Stimulated activated effector memory CD8-positive, alpha-beta T cell treated with anti-CD3 and anti-CD28 coated beads, Interleukin-12 subunit alpha, Interleukin-12 subunit beta, amount 100 ng/mL, for 72 hours (primary cell): Measurements from ENCODE around the gene SALL4.
"Not testable (repeated sequence)": the region's sequence is repeated elsewhere in the genome, so short reads cannot be mapped to it uniquely, and the experiment has no call there.

Experiments
- ATAC-seq: fragments of 150-1000 bp; cut with Tn5 transposase; 2 replicates; pipeline ENCODE4 v1.10.0; 2021
- DNase-seq, 2 donors: peaks; one replicate each; pipeline ENCODE4 v3.0.0; 2021 to 2022; ENCODE audit warnings: low spot score in 2 of 2
- H3K27ac Mint-ChIP-seq: one replicate; pipeline ENCODE4 v1.8.0; 2022; ENCODE audit warnings: mild to moderate bottlenecking, mixed read lengths
- H3K36me3 Mint-ChIP-seq: one replicate; pipeline ENCODE4 v1.8.0; 2022; ENCODE audit warnings: mild to moderate bottlenecking, mixed read lengths
- H3K4me1 Mint-ChIP-seq: one replicate; pipeline ENCODE4 v1.8.0; 2022; ENCODE audit warnings: mixed read lengths
- H3K4me3 Mint-ChIP-seq: one replicate; pipeline ENCODE4 v1.8.0; 2022; ENCODE audit warnings: mild to moderate bottlenecking, mixed read lengths
- H3K9me3 Mint-ChIP-seq: one replicate; pipeline ENCODE4 v1.8.0; 2022; ENCODE audit warnings: mixed read lengths

The SALL4 gene

DNA sequence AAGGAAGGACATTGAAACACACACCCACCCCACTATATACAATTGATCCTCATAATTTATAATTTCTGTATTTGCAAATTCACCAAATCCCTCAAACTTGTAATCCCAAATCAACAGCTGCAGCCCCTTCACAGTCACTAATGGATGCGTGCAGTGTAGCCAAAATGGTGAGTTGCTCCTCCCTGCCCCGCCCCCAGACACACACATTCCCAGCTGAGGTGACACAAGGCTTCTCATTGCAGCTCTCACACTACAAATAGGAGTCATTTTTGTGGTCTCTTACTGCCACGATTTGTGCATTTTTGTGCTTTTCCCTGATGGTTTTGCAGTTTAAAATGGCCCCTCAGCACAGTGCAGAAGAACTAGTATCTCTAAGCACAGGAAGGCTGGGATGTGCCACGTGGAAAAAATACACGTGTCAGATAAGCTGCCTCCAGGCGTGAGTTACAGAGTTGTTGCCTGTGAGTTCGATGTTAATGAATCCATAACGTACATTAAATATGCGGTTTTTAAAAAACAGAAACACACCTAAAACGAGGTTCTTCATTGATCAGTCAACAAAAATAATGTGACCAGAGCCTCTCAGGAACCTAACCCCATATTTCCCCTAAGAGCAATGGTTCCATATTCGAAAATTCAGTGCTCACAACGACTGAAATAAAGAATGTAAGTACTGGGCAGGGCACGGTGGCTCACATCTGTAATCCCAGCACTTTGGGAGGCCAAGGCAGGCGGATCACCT is 42.4 kb downstream of the SALL4 start:
- H3K36me3 Mint-ChIP-seq = no peaks in the 10 kb centered on the region
- H3K4me3 Mint-ChIP-seq = no peak overlapping the region

DNA sequence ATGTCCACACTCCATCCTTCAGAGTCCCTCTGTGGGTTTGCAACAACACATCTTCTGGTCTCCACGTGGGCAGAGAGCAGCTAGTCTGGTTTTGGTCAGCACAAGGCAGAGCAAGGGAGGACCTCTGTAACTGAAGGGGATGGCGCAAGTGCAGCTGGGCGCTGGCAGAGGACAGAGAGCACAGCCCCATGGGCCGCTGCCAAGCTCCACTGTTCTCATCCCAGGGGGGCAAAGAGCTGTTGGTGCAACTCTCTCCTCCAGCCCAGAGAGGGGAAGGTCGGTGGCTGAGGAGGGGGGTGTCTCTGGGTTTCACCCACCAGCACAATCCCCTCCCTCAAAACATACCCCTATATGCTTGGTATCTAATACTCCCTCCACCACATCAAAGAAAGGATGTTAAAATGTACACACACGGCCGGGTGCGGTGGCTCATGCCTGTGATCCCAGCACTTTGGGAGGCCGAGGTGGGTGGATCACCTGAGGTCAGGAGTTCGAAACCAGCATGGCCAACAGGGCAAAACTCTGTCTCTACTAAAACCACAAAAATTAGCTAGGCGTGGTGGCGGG is 43.3 kb downstream of the SALL4 start:
- H3K36me3 Mint-ChIP-seq = no peaks in the 10 kb centered on the region
- no peaks in the 10 kb centered on the region for H3K9me3 Mint-ChIP-seq
- no peak overlapping the region for H3K27ac Mint-ChIP-seq
- DNase-seq (no peak), ATAC-seq (no peak)
- H3K4me3 Mint-ChIP-seq = no peak overlapping the region
- H3K4me1 Mint-ChIP-seq = peaks cover 7% of the 10 kb centered on the region

More for the DNA sequence above, 42.4 kb downstream of the SALL4 start:
- DNase-seq (no peak), ATAC-seq (no peak)
- H3K9me3 Mint-ChIP-seq = no peaks in the 10 kb centered on the region
- H3K27ac Mint-ChIP-seq = no peak overlapping the region
- H3K4me1 Mint-ChIP-seq = peaks cover 7% of the 10 kb centered on the region

DNA sequence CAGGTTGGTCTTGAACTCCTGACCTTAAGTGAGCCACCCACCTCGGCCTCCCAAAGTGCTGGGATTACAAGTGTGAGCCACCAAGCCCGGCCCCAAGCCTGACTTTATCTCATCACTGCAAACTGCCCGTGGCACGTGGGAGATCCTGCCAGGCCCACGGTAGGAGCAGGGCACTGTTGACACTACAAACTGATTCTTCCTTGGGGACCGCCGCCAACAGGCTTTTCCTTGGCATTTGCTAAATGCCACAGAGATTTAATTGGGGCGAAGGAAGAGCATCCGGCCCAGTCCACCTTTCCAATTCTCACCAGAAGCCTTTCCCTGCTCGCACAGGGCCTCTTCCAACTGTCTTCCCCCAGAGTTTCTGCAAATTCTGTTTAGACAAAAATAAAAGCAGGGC is 45.1 kb downstream of the SALL4 start:
- peaks cover 7% of the 10 kb centered on the region for H3K4me1 Mint-ChIP-seq
- H3K36me3 Mint-ChIP-seq = no peaks in the 10 kb centered on the region
- H3K4me3 Mint-ChIP-seq = no peak overlapping the region
- DNase-seq (no peak), ATAC-seq (no peak)
- H3K9me3 Mint-ChIP-seq = no peaks in the 10 kb centered on the region
- no peak overlapping the region for H3K27ac Mint-ChIP-seq

DNA sequence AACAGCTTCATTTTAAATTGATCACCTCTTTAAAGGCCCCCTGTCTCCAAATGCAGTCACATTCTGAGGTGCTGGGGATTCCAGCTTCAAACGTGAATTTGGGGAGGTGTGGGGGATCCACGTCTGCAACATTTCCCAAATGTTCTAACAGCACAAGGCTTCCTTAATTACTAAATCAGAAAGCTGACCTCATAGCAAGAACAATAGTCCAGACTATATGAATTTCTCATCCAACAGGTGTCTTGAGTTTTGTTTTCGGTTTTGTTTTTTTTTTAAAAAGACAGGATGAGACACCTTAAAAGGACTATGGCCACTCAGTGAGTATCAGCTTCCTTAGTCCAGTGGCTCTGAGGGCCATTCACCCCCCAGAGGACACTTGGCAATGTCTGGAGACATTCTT is 45.7 kb downstream of the SALL4 start:
- H3K4me1 Mint-ChIP-seq = peaks cover 7% of the 10 kb centered on the region
- ATAC-seq (no peak), DNase-seq (no peak)
- H3K27ac Mint-ChIP-seq = peak overlapping the region; percentile 76
- no peaks in the 10 kb centered on the region for H3K36me3 Mint-ChIP-seq
- H3K9me3 Mint-ChIP-seq = no peaks in the 10 kb centered on the region
- no peak overlapping the region for H3K4me3 Mint-ChIP-seq

DNA sequence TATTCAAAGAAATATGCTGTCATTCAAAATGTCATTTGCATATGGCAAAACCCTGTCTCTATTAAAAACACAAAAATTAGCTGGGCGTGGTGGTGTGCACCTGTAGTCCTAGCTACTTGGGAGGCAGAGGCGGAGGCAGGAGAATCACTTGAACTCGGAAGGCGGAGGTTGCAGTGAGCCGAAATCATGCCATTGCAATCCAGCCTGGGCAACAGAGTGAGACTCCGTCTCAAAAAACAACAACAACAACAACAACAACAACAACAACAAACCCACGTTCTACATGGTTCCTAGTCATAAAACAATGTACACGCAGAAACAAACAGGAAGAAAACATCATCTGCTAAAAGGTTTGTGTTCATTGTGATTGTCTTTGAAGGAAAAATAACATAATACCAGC is 49.1 kb downstream of the SALL4 start:
- H3K9me3 Mint-ChIP-seq, H3K36me3 Mint-ChIP-seq, DNase-seq, ATAC-seq, H3K4me3 Mint-ChIP-seq, H3K27ac Mint-ChIP-seq: not testable (repeated sequence)
- H3K4me1 Mint-ChIP-seq = peaks cover 18% of the 10 kb centered on the region

DNA sequence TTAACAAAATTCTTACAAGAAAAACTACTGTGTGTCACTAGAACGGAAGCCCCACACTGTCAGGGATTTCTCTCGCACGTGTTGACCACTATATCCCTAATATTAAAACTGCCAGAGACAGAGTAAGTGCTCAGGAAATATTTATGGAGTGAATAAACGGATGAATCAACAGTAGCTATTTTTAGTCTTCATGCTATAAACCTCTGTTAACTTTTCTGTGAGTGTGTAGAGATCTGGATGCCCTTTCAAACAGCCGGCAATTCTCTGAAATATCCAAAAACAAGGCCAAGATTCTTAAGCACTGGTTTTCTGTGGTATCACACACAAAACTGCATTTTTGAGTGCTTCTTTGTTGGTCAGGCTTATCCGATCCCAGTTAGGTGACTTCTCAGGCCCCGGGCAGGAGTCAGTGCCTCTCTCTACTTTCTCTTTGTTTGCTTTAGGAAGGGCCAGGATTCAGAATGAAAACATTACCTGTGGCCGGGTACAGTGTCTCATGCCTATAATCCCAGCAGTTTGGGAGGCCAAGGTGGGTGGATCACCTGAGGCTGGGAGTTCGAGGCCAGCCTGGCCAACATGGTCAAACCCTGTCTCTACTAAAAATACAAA is 49.9 kb downstream of the SALL4 start:
- no peak for ATAC-seq
- no peak overlapping the region for H3K4me3 Mint-ChIP-seq
- H3K9me3 Mint-ChIP-seq = no peaks in the 10 kb centered on the region
- H3K4me1 Mint-ChIP-seq = peaks cover 18% of the 10 kb centered on the region
- no peak for DNase-seq
- no peaks in the 10 kb centered on the region for H3K36me3 Mint-ChIP-seq
- no peak overlapping the region for H3K27ac Mint-ChIP-seq

DNA sequence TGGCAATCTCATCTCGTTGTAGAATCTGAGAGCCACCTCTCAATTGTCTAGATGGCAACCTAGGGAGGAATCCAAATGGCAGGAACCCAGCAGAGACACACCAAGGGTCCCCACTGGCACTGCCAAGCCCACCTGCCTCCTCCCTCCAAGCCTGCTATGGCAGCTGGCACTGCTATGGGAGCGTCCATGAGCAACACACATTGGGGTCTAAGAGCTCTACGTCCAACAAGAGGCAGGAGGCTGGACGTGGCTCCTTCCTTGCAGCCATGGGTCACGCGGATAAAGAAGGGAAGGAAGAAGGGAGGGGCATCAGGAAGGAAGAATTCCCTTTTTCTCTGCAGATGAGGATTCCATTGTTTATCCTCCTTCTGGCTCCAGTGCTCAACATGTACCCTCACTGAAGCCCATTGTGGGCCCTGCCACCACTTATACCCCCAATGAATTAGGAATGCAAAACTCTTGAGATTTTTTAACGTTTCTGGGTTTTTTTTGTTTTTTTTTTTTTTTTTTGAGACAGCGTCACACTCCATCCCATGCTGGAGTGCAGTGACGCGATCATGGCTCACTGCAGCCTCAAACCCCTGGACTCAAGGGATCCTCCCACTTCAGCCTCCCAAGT is 51.4 kb downstream of the SALL4 start:
- Mint-ChIP-seq H3K36me3 (no peaks in the 10 kb centered on the region), H3K4me3 (no peak overlapping the region), H3K27ac (peak overlapping the region; percentile 21), H3K4me1 (peaks cover 11% of the 10 kb centered on the region), H3K9me3 (no peaks in the 10 kb centered on the region)
- ATAC-seq (no peak), DNase-seq (no peak)

DNA sequence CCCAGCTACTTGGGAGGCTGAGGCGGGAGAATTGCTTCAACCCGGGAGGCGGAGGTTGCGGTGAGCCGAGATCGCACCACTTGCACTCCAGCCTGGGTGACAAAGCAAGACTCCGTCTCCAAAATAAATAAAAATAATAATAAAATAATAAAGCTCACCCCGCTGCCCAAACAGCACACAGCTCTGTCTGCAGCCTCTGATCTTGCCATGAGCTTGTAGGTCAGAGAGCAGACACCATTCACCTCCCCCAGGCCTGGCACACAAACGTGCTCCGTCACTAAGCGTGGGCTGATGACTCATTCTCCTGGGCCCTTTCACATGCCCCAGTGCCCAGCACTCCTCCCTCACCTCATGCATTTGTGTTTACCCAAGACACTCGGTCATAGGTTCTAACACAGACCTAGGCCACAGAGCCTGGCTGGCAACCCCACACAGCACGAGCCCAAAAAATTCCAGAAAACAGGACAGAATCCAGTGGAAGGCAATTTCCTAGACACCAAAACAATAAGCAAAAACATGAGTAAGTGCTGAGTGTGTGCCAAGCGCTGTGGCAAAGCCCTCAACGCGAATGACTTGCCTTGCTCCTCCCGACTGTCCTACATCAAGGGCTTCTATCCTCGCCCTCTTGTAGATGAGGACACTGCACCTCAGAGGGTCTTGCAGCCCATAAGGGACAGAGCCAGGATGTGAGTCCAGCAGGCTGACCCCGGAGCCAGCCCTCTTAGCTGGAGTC is 52.1 kb downstream of the SALL4 start:
- H3K9me3 Mint-ChIP-seq = no peaks in the 10 kb centered on the region
- peaks cover 11% of the 10 kb centered on the region for H3K4me1 Mint-ChIP-seq
- H3K36me3 Mint-ChIP-seq = no peaks in the 10 kb centered on the region
- ATAC-seq = peak; percentile 98
- DNase-seq = peak; percentile 15 to 52
- H3K27ac Mint-ChIP-seq = peak overlapping the region; percentile 21
- H3K4me3 Mint-ChIP-seq = no peak overlapping the region

DNA sequence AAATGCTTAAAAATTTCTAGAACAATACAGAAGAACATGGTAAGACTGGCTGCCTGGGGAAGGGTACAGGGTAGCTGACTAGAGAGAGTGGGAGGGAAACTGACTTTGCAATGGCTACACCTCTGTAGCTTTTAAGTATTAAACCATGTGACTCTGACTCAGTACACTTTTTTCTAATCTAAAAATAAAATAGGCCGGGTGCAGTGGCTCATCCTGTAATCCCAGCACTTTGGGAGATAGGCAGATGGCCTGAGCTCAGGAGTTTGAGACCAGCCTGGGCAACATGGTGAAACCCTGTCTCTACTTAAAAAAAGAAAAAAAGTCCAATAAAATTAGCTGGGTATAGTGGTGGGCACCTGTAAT is 52.7 kb downstream of the SALL4 start:
- Mint-ChIP-seq H3K9me3 (no peaks in the 10 kb centered on the region), H3K4me3 (no peak overlapping the region), H3K4me1 (peaks cover 11% of the 10 kb centered on the region), H3K27ac (peak overlapping the region; percentile 21), H3K36me3 (no peaks in the 10 kb centered on the region)
- DNase-seq (no peak), ATAC-seq (no peak)

DNA sequence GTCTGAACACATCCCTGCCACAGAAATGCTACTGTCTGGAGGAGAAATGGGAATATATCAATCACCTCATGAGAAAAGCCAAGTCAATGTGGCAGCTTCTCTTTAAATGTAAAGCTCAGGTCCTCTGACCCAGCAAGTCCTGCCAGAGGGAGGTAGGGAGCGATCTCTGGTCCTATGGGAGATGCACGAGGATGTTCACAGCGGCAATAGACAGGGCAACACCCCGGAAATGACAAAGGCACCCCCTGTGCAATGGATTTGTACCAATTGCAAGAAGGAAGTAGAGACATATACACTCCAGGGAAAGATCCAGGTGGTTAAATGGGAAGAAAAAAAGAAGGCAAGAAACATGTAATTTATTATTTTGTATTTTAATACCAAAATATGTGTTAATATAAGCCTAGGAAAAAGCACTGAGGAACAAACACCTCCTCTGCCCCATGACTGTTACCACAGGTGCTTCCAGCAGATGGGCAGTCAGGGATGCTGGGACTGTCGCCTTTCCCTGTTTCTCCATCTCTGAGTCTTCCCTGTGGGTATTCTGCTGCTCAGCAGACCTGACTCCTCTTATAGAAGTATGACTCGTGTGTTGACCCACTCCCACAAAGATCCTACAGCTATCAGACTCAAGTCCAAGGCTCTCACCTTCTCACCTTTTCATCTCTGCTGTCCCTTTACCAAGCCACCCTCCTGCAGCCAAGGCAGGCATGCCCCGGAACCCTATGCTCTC is 55.0 kb downstream of the SALL4 start:
- Mint-ChIP-seq H3K4me3 (no peak overlapping the region), H3K9me3 (no peaks in the 10 kb centered on the region), H3K36me3 (no peaks in the 10 kb centered on the region), H3K27ac (no peak overlapping the region), H3K4me1 (peaks cover 16% of the 10 kb centered on the region)
- DNase-seq = no peak
- ATAC-seq = no peak

DNA sequence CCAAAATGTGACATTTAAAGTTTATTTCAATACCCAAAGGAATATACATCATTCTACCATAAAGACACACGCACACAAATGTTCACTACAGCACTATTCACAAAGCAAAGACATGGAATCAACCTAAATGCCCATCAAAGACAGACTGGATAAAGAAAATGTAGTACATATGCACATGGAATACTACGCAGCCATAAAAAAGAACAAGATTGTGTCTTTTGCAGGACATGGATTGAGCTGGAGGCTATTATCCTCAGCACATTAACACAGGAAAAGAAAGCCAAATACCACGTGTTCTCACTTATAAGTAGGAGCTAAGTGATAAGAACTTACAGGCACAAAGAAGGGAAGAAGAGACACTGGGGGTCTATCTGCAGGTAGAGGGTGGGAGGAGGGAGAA is 56.5 kb downstream of the SALL4 start:
- H3K27ac Mint-ChIP-seq = no peak overlapping the region
- H3K9me3 Mint-ChIP-seq = no peaks in the 10 kb centered on the region
- H3K36me3 Mint-ChIP-seq = no peaks in the 10 kb centered on the region
- no peak overlapping the region for H3K4me3 Mint-ChIP-seq
- ATAC-seq (no peak), DNase-seq (no peak)
- H3K4me1 Mint-ChIP-seq = peaks cover 15% of the 10 kb centered on the region

DNA sequence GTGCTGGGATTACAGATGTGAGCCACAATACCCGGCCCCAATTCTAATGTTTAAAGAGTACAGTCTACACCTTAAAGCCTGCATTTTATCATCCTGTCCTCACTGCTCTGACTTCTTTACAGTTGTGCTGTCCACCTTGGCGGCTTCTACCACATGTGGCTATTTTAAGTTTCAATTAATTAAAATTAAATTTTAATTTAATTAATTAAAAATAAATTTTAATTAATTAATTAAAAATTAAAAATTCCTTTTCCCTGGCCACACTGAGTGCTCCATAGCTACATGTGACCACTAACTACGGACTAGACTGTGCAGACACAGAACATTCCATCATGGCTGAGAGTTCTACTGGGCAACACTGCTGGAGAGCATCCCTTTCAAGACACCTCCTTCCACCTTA is 61.5 kb downstream of the SALL4 start:
- ATAC-seq = no peak
- no peaks in the 10 kb centered on the region for H3K9me3 Mint-ChIP-seq
- H3K4me1 Mint-ChIP-seq = peaks cover 5% of the 10 kb centered on the region
- H3K27ac Mint-ChIP-seq = no peak overlapping the region
- H3K36me3 Mint-ChIP-seq = no peaks in the 10 kb centered on the region
- H3K4me3 Mint-ChIP-seq = no peak overlapping the region
- DNase-seq = no peak

DNA sequence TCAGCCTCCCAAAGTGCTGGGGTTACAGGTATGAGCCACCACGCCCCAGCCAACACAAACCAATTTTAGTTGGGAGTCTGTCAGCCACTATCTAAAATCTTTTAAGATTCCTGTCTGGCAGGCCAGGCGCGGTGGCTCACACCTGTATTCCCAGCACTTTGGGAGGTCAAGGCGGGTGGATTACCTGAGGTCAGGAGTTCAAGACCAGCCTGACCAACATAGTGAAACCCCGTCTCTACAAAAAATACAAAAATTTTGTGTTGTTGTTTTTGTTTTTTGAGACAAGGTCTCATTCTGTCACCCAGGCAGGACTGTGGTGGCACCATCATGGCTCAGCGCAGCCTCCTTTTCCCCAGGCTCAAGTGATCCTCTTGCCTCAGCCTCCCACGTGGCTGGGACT is 62.0 kb downstream of the SALL4 start:
- H3K9me3 Mint-ChIP-seq, H3K27ac Mint-ChIP-seq, DNase-seq, H3K36me3 Mint-ChIP-seq, H3K4me1 Mint-ChIP-seq, ATAC-seq, H3K4me3 Mint-ChIP-seq: not testable (repeated sequence)

DNA sequence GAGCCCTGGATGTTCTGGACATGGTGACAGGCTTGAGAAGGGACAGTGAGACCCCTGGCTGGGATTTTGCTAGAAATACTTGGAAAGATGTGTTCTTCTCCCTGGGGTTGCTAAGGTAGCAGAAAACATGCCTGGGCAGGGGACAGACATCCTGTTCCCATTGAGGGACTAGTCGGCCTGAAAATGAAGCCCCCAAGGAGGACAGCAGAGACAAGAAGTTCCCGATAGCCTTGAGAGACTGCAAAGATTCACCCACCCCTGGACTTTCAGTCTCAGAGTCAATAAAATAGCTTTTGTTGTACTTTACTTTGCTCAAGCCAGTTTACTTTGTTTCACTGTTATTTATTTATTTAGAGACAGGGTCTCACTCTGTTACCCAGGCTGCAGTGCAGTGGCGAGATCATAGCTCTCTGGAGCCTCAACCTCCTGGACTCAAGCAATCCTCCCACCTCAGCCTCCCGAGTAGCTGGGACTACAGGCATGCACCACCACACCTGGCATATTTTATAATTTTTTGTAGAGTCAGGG is 62.5 kb downstream of the SALL4 start:
- H3K36me3 Mint-ChIP-seq = no peaks in the 10 kb centered on the region
- peak overlapping the region; percentile 26 for H3K27ac Mint-ChIP-seq
- H3K9me3 Mint-ChIP-seq = no peaks in the 10 kb centered on the region
- peaks cover 5% of the 10 kb centered on the region for H3K4me1 Mint-ChIP-seq
- ATAC-seq = no peak
- no peak overlapping the region for H3K4me3 Mint-ChIP-seq
- no peak for DNase-seq
